HepG2 (cell line): Measurements from ENCODE around the gene SLC16A13. TPM values are rescaled to one million over a fixed set of nuclear protein-coding genes. Genes with fewer than 3 reads are reported as not detected.
A peak's percentile ranks its signal among the peaks of the same experiment; 100 is the strongest.

Experiments
- BCL6 ChIP-seq: IDR thresholded peaks from 2 replicates; pipeline ENCODE4 v1.6.1; 2016; ENCODE audit warnings: missing genetic modification reagents, missing compliant biosample characterization
- CREBL2 ChIP-seq: sonication (generic); formaldehyde crosslinking; IDR thresholded peaks from 2 replicates; pipeline ENCODE4 v1.8.1; 2023; ENCODE audit warnings: missing genetic modification reagents, mild to moderate bottlenecking, borderline replicate concordance
- E2F1 ChIP-seq: sonication (generic); formaldehyde crosslinking; IDR thresholded peaks from 2 replicates; pipeline ENCODE4 v1.5.0; 2020; ENCODE audit warnings: missing genetic modification reagents
- GMEB1 ChIP-seq: sonication (generic); formaldehyde crosslinking; IDR thresholded peaks from 2 replicates; pipeline ENCODE4 v1.5.1; 2020; ENCODE audit warnings: missing genetic modification reagents, mild to moderate bottlenecking, borderline replicate concordance
- KDM3A ChIP-seq: IDR thresholded peaks from 2 replicates; pipeline ENCODE4 v1.6.1; 2018; ENCODE audit warnings: low read depth, missing compliant biosample characterization
- KLF12 ChIP-seq: sonication (generic); formaldehyde crosslinking; IDR thresholded peaks from 2 replicates; pipeline ENCODE4 v1.4.0; 2020; ENCODE audit warnings: missing genetic modification reagents, borderline replicate concordance
- MTF2 ChIP-seq: sonication (generic); formaldehyde crosslinking; IDR thresholded peaks from 2 replicates; pipeline ENCODE4 v1.5.0; 2020; ENCODE audit warnings: missing genetic modification reagents, borderline replicate concordance
- POGK ChIP-seq: sonication (generic); formaldehyde crosslinking; conservative IDR thresholded peaks from 2 replicates; pipeline ENCODE4 v1.8.0; 2022; ENCODE audit warnings: mild to moderate bottlenecking, moderate library complexity, missing genetic modification reagents
- SAP130 ChIP-seq: IDR thresholded peaks from 2 replicates; pipeline ENCODE4 v1.6.1; 2016; ENCODE audit warnings: low read depth
- SIX1 ChIP-seq: sonication (generic); formaldehyde crosslinking; IDR thresholded peaks from 2 replicates; pipeline ENCODE4 v1.4.0; 2020; ENCODE audit warnings: missing genetic modification reagents, borderline replicate concordance
- TFDP2 ChIP-seq: sonication (generic); formaldehyde crosslinking; IDR thresholded peaks from 2 replicates; pipeline ENCODE4 v1.4.0; 2020; ENCODE audit warnings: missing genetic modification reagents
- TP53 ChIP-seq: sonication (generic); formaldehyde crosslinking; conservative IDR thresholded peaks from 2 replicates; pipeline ENCODE4 v1.4.0; 2020; ENCODE audit warnings: missing genetic modification reagents
- ZMAT3 ChIP-seq: sonication (generic); formaldehyde crosslinking; conservative IDR thresholded peaks from 2 replicates; pipeline ENCODE4 v1.7.0; 2021; ENCODE audit warnings: missing genetic modification reagents
- ZNF12 ChIP-seq: sonication (generic); formaldehyde crosslinking; IDR thresholded peaks from 2 replicates; pipeline ENCODE4 v1.5.0; 2020; ENCODE audit warnings: missing genetic modification reagents
- ZNF230 ChIP-seq: sonication (generic); formaldehyde crosslinking; IDR thresholded peaks from 2 replicates; pipeline ENCODE4 v1.4.0; 2020; ENCODE audit warnings: mild to moderate bottlenecking, missing genetic modification reagents
- ZNF350 ChIP-seq: sonication (generic); formaldehyde crosslinking; IDR thresholded peaks from 2 replicates; pipeline ENCODE4 v1.4.0; 2020; ENCODE audit warnings: mild to moderate bottlenecking, low read depth, missing genetic modification reagents, borderline replicate concordance
- ZNF503 ChIP-seq: sonication (generic); formaldehyde crosslinking; IDR thresholded peaks from 2 replicates; pipeline ENCODE4 v1.4.0; 2020; ENCODE audit warnings: missing genetic modification reagents
- ZNF556 ChIP-seq: sonication (generic); formaldehyde crosslinking; IDR thresholded peaks from 2 replicates; pipeline ENCODE4 v1.4.0; 2020; ENCODE audit warnings: mild to moderate bottlenecking, missing genetic modification reagents, borderline replicate concordance
- ZNF580 ChIP-seq: IDR thresholded peaks from 2 replicates; pipeline ENCODE4 v1.6.1; 2016; ENCODE audit warnings: low read depth, borderline replicate concordance
- ZNF605 ChIP-seq: sonication (generic); formaldehyde crosslinking; IDR thresholded peaks from 2 replicates; pipeline ENCODE4 v1.8.0; 2022; ENCODE audit warnings: mild to moderate bottlenecking, missing genetic modification reagents
- polyA plus RNA-seq, 8 experiments: library from polyadenylated mRNA; depleted of rRNA in 3 of 8; stranded (reverse) in 7 of 8; unstranded in 1 of 8; fragments of >200 nt; fragmentation: Illumina TruSeq in 4 of 8; extraction: Trizol in 4 of 8; gene quantifications; 2 replicates each; pipeline versions ENCODE4 v1.2.1 to v1.2.3, GENCODE V29; 2011 to 2016; ENCODE audit warnings: low read depth in 4 of 8, missing spikeins in 1 of 8, mixed read lengths in 1 of 8; ENCODE audit not compliant: insufficient read depth in 1 of 8
- total RNA-seq, 5 experiments: library from RNA; depleted of rRNA; stranded (reverse); fragments of >200 nt; fragmentation: Illumina TruSeq; extraction: Trizol; gene quantifications; 2 replicates each; pipeline ENCODE4 v1.2.3, GENCODE V29; 2016; ENCODE audit warnings: low read depth in 1 of 5

SLC16A13 gene
- total and polyA plus RNA-seq, 2 of the 13 experiments (the other 11 are each of a cell fraction or from before 2014, with no cell fraction given), result 2.2 to 3.0 TPM

GRCh38 chr17:7021993-7022778, 13.6 kb upstream of the SLC16A13 start (continued):
- TF ChIP-seq POGK (no peak), ZNF12 (CRISPR knock-in tag) (no peak), ZNF556 (CRISPR knock-in tag) (peak; percentile 36; the same call in 1 of the 2 replicates), ZMAT3 (CRISPR knock-in tag) (peak; percentile 84; the same call in 1 of the 2 replicates), KLF12 (CRISPR knock-in tag) (no peak), SIX1 (0 out of 2 replicates have a peak, but pooled peaks have one; percentile 17), ZNF230 (CRISPR knock-in tag) (0 out of 2 replicates have a peak, but pooled peaks have one; percentile 19), TP53 (CRISPR knock-in tag) (no peak), GMEB1 (CRISPR knock-in tag) (peak; percentile 47; the same call in 1 of the 2 replicates), ZNF503 (no peak), BCL6 (CRISPR knock-in tag) (peak; percentile 44; the same call in 1 of the 2 replicates), ZNF580 (peak; percentile 70; the same call in 1 of the 2 replicates), ZNF350 (CRISPR knock-in tag) (peak; percentile 34; the same call in 1 of the 2 replicates), MTF2 (CRISPR knock-in tag) (no peak), TFDP2 (peak; percentile 70), KDM3A (CRISPR knock-in tag) (peak; percentile 59; the same call in 1 of the 2 replicates), ZNF605 (CRISPR knock-in tag) (peak; percentile 75; the same call in 1 of the 2 replicates), CREBL2 (CRISPR knock-in tag) (peak; percentile 44; the same call in 1 of the 2 replicates), E2F1 (CRISPR knock-in tag) (no peak), SAP130 (CRISPR knock-in tag) (peak; percentile 50)
